ENCODE measurements around the gene PSMA2. TPM values are rescaled to one million over a fixed set of nuclear protein-coding genes. Genes with fewer than 3 reads are reported as not detected.

The PSMA2 gene
- polyA plus RNA-seq, 1 of the 3 experiments (the other 2 are of a cell fraction), result 101 TPM

- no peaks in the 10 kb centered on the region for H4K20me1 ChIP-seq (ENCODE audit: insufficient read depth)
- WGBS (ENCODE audit: low lambda C conversion rate), result 100% methylated on average over 2 of the region's 2 CpGs
- peaks cover 23% of the 10 kb centered on the region for H3F3A ChIP-seq (replicated peaks; ENCODE audit: insufficient read depth)
- ChIA-PET CTCF (interaction anchor here (0.7 to 1.6 kb wide), 5 partner anchors 22 to 970 kb away, joined by 3 to 5 read pairs (median 3); no protein-coding TSS in a partner anchor), POLR2A (interaction anchor here (0.9 kb wide), 1 partner anchor 22 kb away, joined by 3 read pairs; the partner anchor contains the start of genes MRPL32 and PSMA2)
- DNase-seq, result no peak
- no peak overlapping the region; a peak in 1 of 4 replicates for H3K4me3 ChIP-seq (ENCODE audit: low read depth in 2 of 2, low read length in 1 of 2)
- H3K9me3 ChIP-seq, result no peaks in the 10 kb centered on the region
- peaks cover 0 to 16% of the 10 kb centered on the region in 2 experiments; a peak in 2 of 4 replicates for H3K4me1 ChIP-seq (ENCODE audit: control insufficient read depth in 1 of 2, insufficient read depth in 2 of 2, low read depth in 1 of 2, low read length in 1 of 2)
- TF ChIP-seq POLR2AphosphoS5 (IDR thresholded peaks at IDR 0.05; ENCODE audit: low read depth, low read length) (no peak), EZH2phosphoT487 (IDR thresholded peaks at IDR 0.05; ENCODE audit: borderline replicate concordance, low read depth) (no peak), FOXJ3 (CRISPR knock-in tag; IDR thresholded peaks at IDR 0.05) (no peak), TAF1 (IDR thresholded peaks at IDR 0.05; ENCODE audit: borderline replicate concordance, low read depth, low read length) (no peak), ELF1 (IDR thresholded peaks at IDR 0.05) (no peak), FOSL2 (IDR thresholded peaks at IDR 0.05; ENCODE audit: borderline replicate concordance, low read depth) (no peak), SMC3 (IDR thresholded peaks at IDR 0.05; ENCODE audit: low read depth, low read length) (no peak), TEAD4 (IDR thresholded peaks at IDR 0.05; ENCODE audit: borderline replicate concordance, insufficient read depth) (no peak), RFX5 (IDR thresholded peaks at IDR 0.05; ENCODE audit: low read length) (no peak), TCF12 (IDR thresholded peaks at IDR 0.05) (no peak)
- TF ChIP-seq, protein P1, sequence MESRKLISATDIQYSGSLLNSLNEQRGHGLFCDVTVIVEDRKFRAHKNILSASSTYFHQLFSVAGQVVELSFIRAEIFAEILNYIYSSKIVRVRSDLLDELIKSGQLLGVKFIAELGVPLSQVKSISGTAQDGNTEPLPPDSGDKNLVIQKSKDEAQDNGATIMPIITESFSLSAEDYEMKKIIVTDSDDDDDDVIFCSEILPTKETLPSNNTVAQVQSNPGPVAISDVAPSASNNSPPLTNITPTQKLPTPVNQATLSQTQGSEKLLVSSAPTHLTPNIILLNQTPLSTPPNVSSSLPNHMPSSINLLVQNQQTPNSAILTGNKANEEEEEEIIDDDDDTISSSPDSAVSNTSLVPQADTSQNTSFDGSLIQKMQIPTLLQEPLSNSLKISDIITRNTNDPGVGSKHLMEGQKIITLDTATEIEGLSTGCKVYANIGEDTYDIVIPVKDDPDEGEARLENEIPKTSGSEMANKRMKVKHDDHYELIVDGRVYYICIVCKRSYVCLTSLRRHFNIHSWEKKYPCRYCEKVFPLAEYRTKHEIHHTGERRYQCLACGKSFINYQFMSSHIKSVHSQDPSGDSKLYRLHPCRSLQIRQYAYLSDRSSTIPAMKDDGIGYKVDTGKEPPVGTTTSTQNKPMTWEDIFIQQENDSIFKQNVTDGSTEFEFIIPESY (IDR thresholded peaks at IDR 0.05; ENCODE audit: borderline replicate concordance, low read depth), result no peak
- TF ChIP-seq, protein P2, sequence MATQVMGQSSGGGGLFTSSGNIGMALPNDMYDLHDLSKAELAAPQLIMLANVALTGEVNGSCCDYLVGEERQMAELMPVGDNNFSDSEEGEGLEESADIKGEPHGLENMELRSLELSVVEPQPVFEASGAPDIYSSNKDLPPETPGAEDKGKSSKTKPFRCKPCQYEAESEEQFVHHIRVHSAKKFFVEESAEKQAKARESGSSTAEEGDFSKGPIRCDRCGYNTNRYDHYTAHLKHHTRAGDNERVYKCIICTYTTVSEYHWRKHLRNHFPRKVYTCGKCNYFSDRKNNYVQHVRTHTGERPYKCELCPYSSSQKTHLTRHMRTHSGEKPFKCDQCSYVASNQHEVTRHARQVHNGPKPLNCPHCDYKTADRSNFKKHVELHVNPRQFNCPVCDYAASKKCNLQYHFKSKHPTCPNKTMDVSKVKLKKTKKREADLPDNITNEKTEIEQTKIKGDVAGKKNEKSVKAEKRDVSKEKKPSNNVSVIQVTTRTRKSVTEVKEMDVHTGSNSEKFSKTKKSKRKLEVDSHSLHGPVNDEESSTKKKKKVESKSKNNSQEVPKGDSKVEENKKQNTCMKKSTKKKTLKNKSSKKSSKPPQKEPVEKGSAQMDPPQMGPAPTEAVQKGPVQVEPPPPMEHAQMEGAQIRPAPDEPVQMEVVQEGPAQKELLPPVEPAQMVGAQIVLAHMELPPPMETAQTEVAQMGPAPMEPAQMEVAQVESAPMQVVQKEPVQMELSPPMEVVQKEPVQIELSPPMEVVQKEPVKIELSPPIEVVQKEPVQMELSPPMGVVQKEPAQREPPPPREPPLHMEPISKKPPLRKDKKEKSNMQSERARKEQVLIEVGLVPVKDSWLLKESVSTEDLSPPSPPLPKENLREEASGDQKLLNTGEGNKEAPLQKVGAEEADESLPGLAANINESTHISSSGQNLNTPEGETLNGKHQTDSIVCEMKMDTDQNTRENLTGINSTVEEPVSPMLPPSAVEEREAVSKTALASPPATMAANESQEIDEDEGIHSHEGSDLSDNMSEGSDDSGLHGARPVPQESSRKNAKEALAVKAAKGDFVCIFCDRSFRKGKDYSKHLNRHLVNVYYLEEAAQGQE (IDR thresholded peaks at IDR 0.05; ENCODE audit: low read depth, low read length), result no peak
- no peaks in the 10 kb centered on the region for H3K27me3 ChIP-seq (ENCODE audit: insufficient read depth)
- H3K4me2 ChIP-seq, result no peak overlapping the region
- no peak overlapping the region for H3K9ac ChIP-seq
- H3K79me2 ChIP-seq (ENCODE audit: insufficient read depth), result peaks cover 19% of the 10 kb centered on the region; the same call in 1 of the 2 replicates
- H3K36me3 ChIP-seq (replicated peaks in 1 of 2; ENCODE audit: control insufficient read depth in 1 of 2, insufficient read depth in 2 of 2, low read length in 1 of 2), result peaks cover 3 to 13% of the 10 kb centered on the region in 2 experiments
- H2AFZ ChIP-seq (ENCODE audit: low read depth), result no peak overlapping the region
- no peaks in the 10 kb centered on the region for H3K9me2 ChIP-seq
- H3K27ac ChIP-seq (ENCODE audit: low read depth in 2 of 2, low read length in 1 of 2), result no peak overlapping the region
Observed at GRCh38 chr7:42910306-42910705, 21.7 kb downstream of the PSMA2 start.

Data from SK-N-SH (cell line).